GM23248 (cell line): ENCODE results near the gene FNDC3B. TPM values are rescaled to one million over a fixed set of nuclear protein-coding genes. Genes with fewer than 3 reads are reported as not detected.

Experiments
- DNase-seq: peaks from one replicate; pipeline ENCODE4 v3.0.0-alpha.2; 2015
- H2AFZ ChIP-seq: fragments of 200-600 bp; sonication (generic); 2 replicates; pipeline ENCODE4 v1.6.1; 2016; ENCODE audit warnings: antibody characterized with exemption
- H3F3A ChIP-seq: fragments of 200-600 bp; sonication (generic); 2 replicates; pipeline ENCODE4 v1.6.1; 2016; ENCODE audit warnings: mild to moderate bottlenecking, antibody characterized with exemption, mixed run types; ENCODE audit not compliant: insufficient read depth
- H3K27ac ChIP-seq: fragments of 200-600 bp; sonication (generic); 2 replicates; pipeline ENCODE4 v1.5.1; 2016; ENCODE audit warnings: mild to moderate bottlenecking
- H3K27me3 ChIP-seq: fragments of 200-600 bp; sonication (generic); replicated peaks from 2 replicates; pipeline ENCODE4 v1.6.1; 2016; ENCODE audit warnings: mild to moderate bottlenecking; ENCODE audit not compliant: insufficient read depth
- H3K36me3 ChIP-seq: fragments of 200-600 bp; sonication (generic); 2 replicates; pipeline ENCODE4 v1.6.1; 2016; ENCODE audit warnings: low read depth, mild to moderate bottlenecking
- H3K4me1 ChIP-seq: fragments of 200-600 bp; sonication (generic); 2 replicates; pipeline ENCODE4 v1.6.1; 2016; ENCODE audit warnings: mild to moderate bottlenecking; ENCODE audit not compliant: insufficient read depth
- H3K4me2 ChIP-seq: fragments of 200-600 bp; sonication (generic); one replicate; pipeline ENCODE4 v1.6.1; 2016; ENCODE audit warnings: mild to moderate bottlenecking; ENCODE audit not compliant: unreplicated experiment
- H3K4me3 ChIP-seq: fragments of 200-600 bp; sonication (generic); 2 replicates; pipeline ENCODE4 v1.5.1; 2016; ENCODE audit warnings: mild to moderate bottlenecking
- H3K79me2 ChIP-seq: fragments of 200-600 bp; sonication (generic); 2 replicates; pipeline ENCODE4 v1.6.1; 2016; ENCODE audit warnings: mild to moderate bottlenecking; ENCODE audit not compliant: insufficient read depth
- H3K9ac ChIP-seq: fragments of 200-600 bp; sonication (generic); 2 replicates; pipeline ENCODE4 v1.6.1; 2016; ENCODE audit warnings: mild to moderate bottlenecking
- H3K9me2 ChIP-seq: fragments of 200-600 bp; sonication (generic); 2 replicates; pipeline ENCODE4 v1.6.1; 2016; ENCODE audit warnings: mixed run types, mild to moderate bottlenecking, moderate library complexity; ENCODE audit not compliant: insufficient read depth
- H3K9me3 ChIP-seq: fragments of 200-600 bp; sonication (generic); one replicate; pipeline ENCODE4 v1.6.1; 2017; ENCODE audit warnings: low read depth
- H4K20me1 ChIP-seq: fragments of 200-600 bp; sonication (generic); 2 replicates; pipeline ENCODE4 v1.6.0; 2016; ENCODE audit not compliant: insufficient read depth
- EZH2 ChIP-seq: fragments of 200-600 bp; sonication (generic); IDR thresholded peaks from 2 replicates; pipeline ENCODE4 v1.6.1; 2018; ENCODE audit warnings: antibody characterized with exemption, mild to moderate bottlenecking; ENCODE audit not compliant: insufficient read depth, poor library complexity, severe bottlenecking
- EZH2phosphoT487 ChIP-seq: fragments of 200-600 bp; sonication (generic); IDR thresholded peaks from 2 replicates; pipeline ENCODE4 v1.6.1; 2018; ENCODE audit warnings: antibody characterized with exemption, moderate library complexity, mild to moderate bottlenecking, low read depth; ENCODE audit not compliant: insufficient read depth
- WGBS, 2 experiments: methylation state at CpG; one replicate each; pipeline ENCODE4 v1.1.6; 2015 to 2017; ENCODE audit warnings: low lambda C conversion rate in 2 of 2, low coverage in 1 of 2; ENCODE audit errors: missing lambda C conversion rate in 2 of 2; 5-methylcytosine and 5-hydroxymethylcytosine counted together
- in situ Hi-C: fragments of 300-500 bp; cut with MboI; formaldehyde crosslinking; loops from 2 replicates; pipeline ENCODE4 v1.15.0; 2020
- polyA plus RNA-seq: library from polyadenylated mRNA; unstranded; fragments of >200 nt; fragmentation: Nextera tagmentation; extraction: Ambion mirVana; gene quantifications from 2 replicates; pipeline ENCODE4 v1.2.1, GENCODE V29; 2016
- total RNA-seq: library from RNA; depleted of rRNA; stranded (reverse); fragments of >200 nt; shearing (Covaris generic); gene quantifications from 2 replicates; pipeline ENCODE4 v1.2.3, GENCODE V29; 2014

FNDC3B gene
- total and polyA plus RNA-seq, 2 experiments from 2014 or later = 85.5 to 123 TPM

DNA sequence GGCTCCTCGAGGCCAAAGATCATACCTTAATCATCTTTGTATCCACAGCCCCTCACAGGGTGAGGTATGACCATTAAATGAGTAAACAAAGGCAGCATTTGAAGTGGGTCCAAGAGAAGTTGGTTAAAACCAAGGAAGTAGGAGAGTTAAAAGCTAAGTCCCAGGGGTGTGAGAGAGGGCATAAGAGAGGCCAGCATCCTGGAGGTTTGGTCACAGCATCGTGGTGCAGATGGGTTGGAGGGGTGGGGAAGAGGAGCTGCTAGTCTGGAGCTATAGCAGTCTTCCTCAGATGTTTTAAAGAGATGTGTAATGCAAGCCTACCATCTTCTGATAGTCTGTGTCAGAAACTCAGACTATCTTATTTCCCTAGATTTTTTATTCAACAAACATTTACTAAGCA, 253.7 kb downstream of the FNDC3B start:
- peaks cover 17% of the 10 kb centered on the region; the same call in 1 of the 2 replicates for H3F3A ChIP-seq
- H3K36me3 ChIP-seq = peaks cover 73% of the 10 kb centered on the region
- H3K27ac ChIP-seq = no peak overlapping the region
- H4K20me1 ChIP-seq = no peaks in the 10 kb centered on the region
- no peaks in the 10 kb centered on the region for H3K9me3 ChIP-seq
- in situ Hi-C loops = no loop called here
- H3K9ac ChIP-seq = no peak overlapping the region
- DNase-seq = no peak
- H3K4me3 ChIP-seq = no peak overlapping the region
- peaks cover 95% of the 10 kb centered on the region for H3K79me2 ChIP-seq
- no peaks in the 10 kb centered on the region for H3K9me2 ChIP-seq
- WGBS, 2 experiments = 53 to 63% methylated on average over 2 of the region's 2 CpGs
- H3K4me1 ChIP-seq = peaks cover 2% of the 10 kb centered on the region; the same call in 1 of the 2 replicates
- TF ChIP-seq EZH2phosphoT487 (no peak), EZH2 (no peak)
- H2AFZ ChIP-seq = no peak overlapping the region
- no peak overlapping the region for H3K4me2 ChIP-seq
- H3K27me3 ChIP-seq = no peaks in the 10 kb centered on the region

DNA sequence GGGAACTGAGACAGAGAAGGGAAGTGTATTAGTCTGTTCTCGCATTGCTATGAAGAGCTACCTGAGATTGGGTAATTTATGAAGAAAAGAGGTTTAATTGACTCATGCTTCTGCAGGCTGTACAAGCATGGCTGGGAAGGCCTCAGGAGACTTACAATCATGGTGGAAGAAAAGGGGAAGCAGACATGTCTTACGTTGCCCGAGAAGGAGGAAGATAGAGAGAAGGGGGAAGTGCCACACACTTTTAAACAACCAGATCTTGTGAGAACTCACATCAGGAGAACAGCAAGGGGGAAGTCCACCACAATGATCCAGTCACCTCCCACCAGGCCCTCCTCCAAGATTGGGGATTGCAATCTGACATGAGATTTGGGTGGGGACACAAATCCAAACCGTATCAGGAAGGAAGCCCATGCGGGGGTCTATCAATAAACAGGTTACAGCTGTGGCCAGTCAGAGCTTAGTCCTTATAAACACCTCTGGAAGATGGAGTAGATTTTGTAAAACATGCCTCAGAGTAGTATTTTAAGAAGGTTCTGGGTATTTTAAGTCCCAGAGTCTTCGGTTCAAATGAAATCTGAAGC, 254.9 kb downstream of the FNDC3B start:
- H3K27ac ChIP-seq = no peak overlapping the region
- 94 to 97% methylated on average over 6 of the region's 6 CpGs for WGBS, 2 experiments
- peaks cover 77% of the 10 kb centered on the region for H3K36me3 ChIP-seq

DNA sequence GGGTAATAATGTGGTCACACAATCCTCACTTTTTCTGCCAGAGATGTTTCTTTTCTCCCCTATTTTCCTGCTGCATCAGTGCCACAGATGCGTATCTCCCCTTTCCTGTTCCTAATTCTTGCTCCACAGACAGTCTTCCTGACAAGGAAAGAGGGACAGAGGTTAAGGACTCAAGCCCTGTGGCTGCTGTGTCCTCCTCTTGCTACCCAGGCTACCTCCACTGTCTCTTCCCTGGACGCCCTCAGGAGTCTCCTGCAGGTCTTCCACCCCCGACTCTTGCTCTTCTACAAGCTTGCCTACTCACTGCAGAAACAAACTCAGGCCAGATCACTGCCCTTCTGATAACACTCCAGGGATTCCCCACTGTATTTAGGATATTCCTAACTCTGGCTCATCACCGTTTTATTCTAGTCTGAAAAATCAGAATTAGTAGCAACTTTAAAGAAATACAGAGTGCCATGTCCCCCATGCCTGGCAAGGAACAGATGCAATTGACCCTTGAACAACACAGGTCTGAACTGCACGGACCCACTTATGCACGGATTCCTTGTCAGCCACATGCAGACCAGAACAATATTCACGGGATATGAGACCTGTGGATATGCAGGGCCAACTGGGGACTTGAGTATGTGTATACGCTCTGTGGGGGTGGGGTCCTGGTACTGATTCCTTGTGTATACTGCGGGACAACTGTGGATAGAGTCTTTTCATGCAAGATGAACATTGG, 257.0 kb downstream of the FNDC3B start:
- no peak overlapping the region for H3K4me2 ChIP-seq
- WGBS, 2 experiments = 86 to 88% methylated on average over 9 of the region's 9 CpGs
- H3K27me3 ChIP-seq = no peaks in the 10 kb centered on the region
- H3K9me3 ChIP-seq = no peaks in the 10 kb centered on the region
- peaks cover 82% of the 10 kb centered on the region for H3K79me2 ChIP-seq
- no peak overlapping the region for H2AFZ ChIP-seq
- peaks cover 76% of the 10 kb centered on the region for H3K36me3 ChIP-seq
- H3K4me3 ChIP-seq = no peak overlapping the region
- no peaks in the 10 kb centered on the region for H4K20me1 ChIP-seq
- in situ Hi-C loops = no loop called here
- TF ChIP-seq EZH2phosphoT487 (no peak), EZH2 (no peak)
- H3K27ac ChIP-seq = no peak overlapping the region
- H3K9me2 ChIP-seq = no peaks in the 10 kb centered on the region
- no peak overlapping the region for H3K9ac ChIP-seq
- no peaks in the 10 kb centered on the region for H3K4me1 ChIP-seq
- no peak for DNase-seq
- peaks cover 28% of the 10 kb centered on the region; the same call in 1 of the 2 replicates for H3F3A ChIP-seq

More for the DNA sequence above, 254.9 kb downstream of the FNDC3B start:
- Histone ChIP-seq H3K9me2 (no peaks in the 10 kb centered on the region), H3K4me2 (no peak overlapping the region), H3K4me3 (no peak overlapping the region), H3K4me1 (no peaks in the 10 kb centered on the region), H3K79me2 (peaks cover 93% of the 10 kb centered on the region), H3F3A (peaks cover 19% of the 10 kb centered on the region; the same call in 1 of the 2 replicates), H3K27me3 (no peaks in the 10 kb centered on the region), H2AFZ (no peak overlapping the region), H3K9ac (no peak overlapping the region), H3K9me3 (no peaks in the 10 kb centered on the region), H4K20me1 (no peaks in the 10 kb centered on the region)
- in situ Hi-C loops = no loop called here
- no peak for DNase-seq
- TF ChIP-seq EZH2phosphoT487 (no peak), EZH2 (no peak)

DNA sequence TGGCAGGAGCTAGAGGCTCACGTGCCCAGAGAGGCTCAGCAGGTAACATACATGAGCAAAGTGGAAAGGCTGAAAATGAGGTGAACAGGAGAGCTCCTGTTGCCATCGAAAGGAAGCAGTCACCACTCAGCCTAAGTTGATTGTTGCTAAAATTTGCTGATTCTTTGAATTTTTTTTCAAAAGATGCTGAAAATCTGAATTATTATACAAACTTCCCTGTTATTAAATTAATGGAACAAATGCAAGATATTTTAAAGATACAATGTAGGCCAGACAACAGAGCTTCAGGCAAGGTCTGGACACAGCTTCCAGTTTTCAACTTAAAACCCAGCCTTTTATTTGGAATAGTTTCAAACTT, 257.6 kb downstream of the FNDC3B start:
- H3K9me2 ChIP-seq = no peaks in the 10 kb centered on the region
- peaks cover 79% of the 10 kb centered on the region for H3K79me2 ChIP-seq
- in situ Hi-C loops = no loop called here
- peaks cover 26% of the 10 kb centered on the region for H3F3A ChIP-seq
- H3K36me3 ChIP-seq = peaks cover 77% of the 10 kb centered on the region
- H3K27me3 ChIP-seq = no peaks in the 10 kb centered on the region
- no peaks in the 10 kb centered on the region for H4K20me1 ChIP-seq
- WGBS, 2 experiments = 100% methylated on average over 2 of the region's 2 CpGs
- H3K4me2 ChIP-seq = no peak overlapping the region
- no peaks in the 10 kb centered on the region for H3K9me3 ChIP-seq
- no peak overlapping the region for H3K27ac ChIP-seq
- peaks cover under 1% of the 10 kb centered on the region; the same call in 1 of the 2 replicates for H3K4me1 ChIP-seq
- TF ChIP-seq EZH2 = no peak
- no peak for TF ChIP-seq EZH2phosphoT487
- H2AFZ ChIP-seq = no peak overlapping the region
- no peak overlapping the region for H3K9ac ChIP-seq
- no peak overlapping the region for H3K4me3 ChIP-seq
- no peak for DNase-seq
